CD14-positive monocyte (primary cell): ENCODE results near the gene GGA2. TPM values are rescaled to one million over a fixed set of nuclear protein-coding genes. Genes with fewer than 3 reads are reported as not detected.

Experiments
- DNase-seq, 3 donors: peaks; one replicate each; pipeline ENCODE4 v3.0.0-alpha.2; 2011 to 2022
- H2AFZ ChIP-seq: 2 replicates; pipeline ENCODE4 v1.6.0; 2012; ENCODE audit warnings: mild to moderate bottlenecking, low read depth, low read length, inconsistent platforms; ENCODE audit not compliant: insufficient read depth, poor library complexity, severe bottlenecking
- H3K27ac ChIP-seq, 2 donors: 1 replicate in 1 of 2; 2 replicates in 1 of 2; pipeline ENCODE4 v1.5.1; 2012 to 2013; ENCODE audit warnings: low read length in 2 of 2, control low read depth in 1 of 2, inconsistent platforms in 1 of 2, low read depth in 1 of 2, mild to moderate bottlenecking in 1 of 2
- H3K27me3 ChIP-seq, 2 donors: one replicate each; pipeline versions ENCODE4 v1.6.0 to v1.6.1; 2011 to 2013; ENCODE audit warnings: low read length in 2 of 2; ENCODE audit not compliant: control insufficient read depth in 2 of 2, insufficient read depth in 2 of 2
- H3K36me3 ChIP-seq, 2 donors: replicated peaks in 1 of 2; 1 replicate in 1 of 2; 2 replicates in 1 of 2; pipeline versions ENCODE4 v1.5.1 to v1.6.1; 2012 to 2013; ENCODE audit warnings: low read length in 2 of 2, control low read depth in 1 of 2, inconsistent platforms in 1 of 2, mild to moderate bottlenecking in 1 of 2; ENCODE audit not compliant: insufficient read depth in 2 of 2, control insufficient read depth in 1 of 2
- H3K4me1 ChIP-seq, 2 donors: 1 replicate in 1 of 2; 2 replicates in 1 of 2; pipeline versions ENCODE4 v1.5.1 to v1.6.1; 2012 to 2013; ENCODE audit warnings: low read length in 2 of 2, control low read depth in 1 of 2, inconsistent platforms in 1 of 2, mild to moderate bottlenecking in 1 of 2, moderate library complexity in 1 of 2; ENCODE audit not compliant: insufficient read depth in 2 of 2, control insufficient read depth in 1 of 2
- H3K4me2 ChIP-seq: replicated peaks from 2 replicates; pipeline ENCODE3; 2012; ENCODE audit warnings: low read length, moderate library complexity, mild to moderate bottlenecking; ENCODE audit not compliant: poor library complexity, severe bottlenecking; ENCODE audit errors: extremely low read depth
- H3K4me3 ChIP-seq, 3 experiments: fragments of 200-600 bp in 1 of 3; sonication (generic) in 1 of 3; replicated peaks in 1 of 3; 1 replicate in 2 of 3; 2 replicates in 1 of 3; pipeline ENCODE4 v1.5.1; 2011 to 2013; ENCODE audit warnings: low read length in 3 of 3, mild to moderate bottlenecking in 3 of 3, control low read depth in 2 of 3, low read depth in 2 of 3, inconsistent platforms in 1 of 3, moderate library complexity in 1 of 3
- H3K79me2 ChIP-seq: 2 replicates; pipeline ENCODE4 v1.6.0; 2012; ENCODE audit warnings: mild to moderate bottlenecking, control low read depth, inconsistent platforms, low read length, moderate library complexity; ENCODE audit not compliant: insufficient read depth
- H3K9ac ChIP-seq: 2 replicates; pipeline ENCODE4 v1.6.0; 2017; ENCODE audit warnings: low read length, mild to moderate bottlenecking; ENCODE audit not compliant: insufficient read depth, poor library complexity, severe bottlenecking
- H3K9me3 ChIP-seq, 2 donors: replicated peaks in 1 of 2; 1 replicate in 1 of 2; 2 replicates in 1 of 2; pipeline versions ENCODE4 v1.5.1 to v1.6.1; 2012 to 2013; ENCODE audit warnings: low read length in 2 of 2, control low read depth in 1 of 2; ENCODE audit not compliant: control insufficient read depth in 1 of 2, insufficient read depth in 1 of 2
- H4K20me1 ChIP-seq: 2 replicates; pipeline ENCODE4 v1.6.0; 2012; ENCODE audit warnings: mild to moderate bottlenecking, low read length, control low read depth, moderate library complexity; ENCODE audit not compliant: insufficient read depth
- H3K27ac Mint-ChIP-seq, 7 donors: one replicate each; pipeline ENCODE4 v1.8.0; 2020; ENCODE audit warnings: mild to moderate bottlenecking in 7 of 7, mixed read lengths in 7 of 7, moderate library complexity in 6 of 7, inconsistent platforms in 2 of 7
- H3K27me3 Mint-ChIP-seq, 3 donors: one replicate each; pipeline ENCODE4 v1.8.0; 2021 to 2022; ENCODE audit warnings: low read depth in 3 of 3, mild to moderate bottlenecking in 3 of 3, mixed read lengths in 3 of 3, moderate library complexity in 3 of 3, inconsistent platforms in 1 of 3
- H3K36me3 Mint-ChIP-seq, 2 donors: one replicate each; pipeline ENCODE4 v1.8.0; 2020; ENCODE audit warnings: mixed read lengths in 2 of 2, inconsistent platforms in 1 of 2, mild to moderate bottlenecking in 1 of 2
- H3K4me1 Mint-ChIP-seq: one replicate; pipeline ENCODE4 v1.8.0; 2020; ENCODE audit warnings: mild to moderate bottlenecking, mixed read lengths
- H3K4me3 Mint-ChIP-seq, 2 donors: one replicate each; pipeline ENCODE4 v1.8.0; 2020; ENCODE audit warnings: mild to moderate bottlenecking in 2 of 2, mixed read lengths in 2 of 2, moderate library complexity in 1 of 2
- H3K9me3 Mint-ChIP-seq, 7 donors: one replicate each; pipeline ENCODE4 v1.8.0; 2020 to 2022; ENCODE audit warnings: mixed read lengths in 7 of 7, mild to moderate bottlenecking in 6 of 7, moderate library complexity in 6 of 7, inconsistent platforms in 2 of 7
- CTCF ChIP-seq: fragments of 200-600 bp; IDR thresholded peaks from one replicate; pipeline ENCODE4 v1.8.0; 2022; ENCODE audit warnings: antibody characterized with exemption, mild to moderate bottlenecking
- WGBS: methylation state at CpG from one replicate; pipeline ENCODE4 v1.1.5; 2013; ENCODE audit warnings: missing lambda C conversion rate; ENCODE audit not compliant: insufficient coverage; 5-methylcytosine and 5-hydroxymethylcytosine counted together
- intact Hi-C, 2 donors: fragments of 100-400 bp; cut with micrococcal nuclease; formaldehyde crosslinking; loops; one replicate each; pipeline versions ENCODE4 v1.15.0 to v1.15.1; 2023
- polyA minus RNA-seq: library from RNA; depleted of rRNA, polyadenylated mRNA; stranded (reverse); fragments of >200 nt; gene quantifications from 2 replicates; pipeline ENCODE4 v1.2.3, GENCODE V29; 2012
- polyA plus RNA-seq, 3 donors: library from polyadenylated mRNA; depleted of rRNA in 1 of 3; unstranded in 2 of 3; stranded (reverse) in 1 of 3; fragments of 300-500 nt in 2 of 3; fragments of >200 nt in 1 of 3; fragmentation: Illumina TruSeq in 2 of 3; gene quantifications; 1 replicate in 2 of 3; 2 replicates in 1 of 3; pipeline ENCODE4 v1.2.3, GENCODE V29; 2012 to 2021
- total RNA-seq, 12 experiments: library from RNA in 1 of 12; stranded (reverse) in 1 of 12; fragments of 120-200 nt in 1 of 12; gene quantifications; one replicate each; pipeline ENCODE4 v1.2.4 and lab custom pipeline; 2013 to 2026; ENCODE audit warnings: mixed read lengths in 6 of 12, inconsistent platforms in 1 of 12

The GGA2 gene
- total RNA-seq (2013), result 40.3 TPM
- polyA plus RNA-seq (10 to 100 TPM; 37.5 to 55.4 (median 49.5) TPM), polyA minus RNA-seq (41.0 and 46.0 TPM in 2 replicates), total RNA-seq (lab: John Stamatoyannopoulos, UW) (24.2 to 233 (median 167) reads per million in 11 experiments)

- Histone ChIP-seq H4K20me1 (peaks cover 46% of the 10 kb centered on the region), H3K4me2 (peak within 1 kb of the TSS; percentile 83), H3K79me2 (peaks cover 56% of the 10 kb centered on the region), H3K36me3 (peaks cover 0 to 5% of the 10 kb centered on the region in 2 donors), H2AFZ (peak within 1 kb of the TSS; percentile 95), H3K27ac (peak within 1 kb of the TSS; percentile 23 to 85), H3K27me3 (no peaks in the 10 kb centered on the region), H3K4me3 (peak within 1 kb of the TSS; percentile 59 to 98 (median 94)), H3K9me3 (no peaks in the 10 kb centered on the region), H3K9ac (peak within 1 kb of the TSS; percentile 84), H3K4me1 (peaks cover 43 to 46% of the 10 kb centered on the region in 2 donors)
- Mint-ChIP-seq H3K36me3 (peaks cover 11 to 16% of the 10 kb centered on the region in 2 donors), H3K9me3 (peaks cover 0 to 2% (median 0%) of the 10 kb centered on the region in 7 donors), H3K27ac (peak within 1 kb of the TSS; percentile 79 to 95 (median 89)), H3K4me3 (peak within 1 kb of the TSS; percentile 97 to 98), H3K4me1 (peaks cover 42% of the 10 kb centered on the region), H3K27me3 (peaks cover 0 to 4% (median 0%) of the 10 kb centered on the region in 3 donors)
- no peak for TF ChIP-seq CTCF
- peak; percentile 78 to 81 (median 80) for DNase-seq
- intact Hi-C loops, result loop anchor here in 1 of 2 donors (10.0 kb wide), 1 partner anchor 134 kb away; the partner anchor contains the start of genes DCTN5 and PALB2
- WGBS, result under 1% methylated on average over 67 of the region's 71 CpGs
Observed at GRCh38 chr16:23510164-23510914, at the start of gene GGA2. TSS of gene GGA2 (minus strand) at chr16:23510494. CDS start at chr16:23510411, 83 bp downstream.
